Panc1 (cell line): ENCODE data around the gene FBXO9. TPM values are rescaled to one million over a fixed set of nuclear protein-coding genes. Genes with fewer than 3 reads are reported as not detected.

ENCODE experiments used
- ATAC-seq: fragments of 200-7000 bp; cut with Tn5 transposase; 2 replicates; pipeline ENCODE4 v1.9.1; 2020; ENCODE audit warnings: mild to moderate bottlenecking, moderate library complexity
- BruUV-seq: library from RNA; stranded (reverse); fragments of 400-500 nt; replicated peaks from 2 replicates; lab custom pipeline; 2021; lab: Mats Ljungman, UMichigan
- CTCF ChIA-PET: fragments of 300-600 bp; sonication (Branson Sonifier 250); formaldehyde crosslinking; loops from one replicate; lab custom pipeline; 2022; ENCODE audit warnings: antibody characterized with exemption; lab: Charles Lee
- POLR2A ChIA-PET: fragments of 300-600 bp; sonication (Branson Sonifier 250); formaldehyde crosslinking; loops from one replicate; lab custom pipeline; 2022; ENCODE audit warnings: antibody characterized with exemption; lab: Charles Lee
- DNase-seq: peaks from one replicate; pipeline ENCODE4 v3.0.0-alpha.2; 2010; ENCODE audit warnings: low read depth, low spot score
- H3K27ac ChIP-seq: 2 replicates; pipeline ENCODE4 v1.5.1; 2011; ENCODE audit warnings: mild to moderate bottlenecking, low read length, inconsistent platforms
- H3K27me3 ChIP-seq: fragments of 200-500 bp; sonication (Bioruptor generic); 2 replicates; pipeline ENCODE4 v1.6.0; 2014; ENCODE audit warnings: low read length, inconsistent platforms; ENCODE audit not compliant: control insufficient read depth, insufficient read depth
- H3K36me3 ChIP-seq: fragments of 200-500 bp; sonication (Bioruptor generic); 2 replicates; pipeline ENCODE4 v1.5.1; 2014; ENCODE audit warnings: inconsistent platforms, mild to moderate bottlenecking, low read length, moderate library complexity; ENCODE audit not compliant: control insufficient read depth, insufficient read depth
- H3K4me1 ChIP-seq: 2 replicates; pipeline ENCODE4 v1.5.1; 2011; ENCODE audit warnings: inconsistent platforms, mild to moderate bottlenecking, low read length, moderate library complexity; ENCODE audit not compliant: control insufficient read depth, insufficient read depth
- H3K4me3 ChIP-seq, 2 experiments: 2 replicates each; pipeline ENCODE4 v1.5.1; 2011 to 2012; ENCODE audit warnings: low read depth in 2 of 2, low read length in 2 of 2, mild to moderate bottlenecking in 2 of 2, inconsistent platforms in 1 of 2, moderate library complexity in 1 of 2
- H3K9me3 ChIP-seq: fragments of 200-500 bp; sonication (Bioruptor generic); 2 replicates; pipeline ENCODE4 v1.5.1; 2014; ENCODE audit warnings: low read depth, mild to moderate bottlenecking, inconsistent platforms, low read length, moderate library complexity; ENCODE audit not compliant: control insufficient read depth, insufficient read depth
- POLR2AphosphoS5 ChIP-seq: IDR thresholded peaks from 2 replicates; pipeline ENCODE4 v1.6.1; 2012; ENCODE audit warnings: mild to moderate bottlenecking, low read depth, low read length, moderate library complexity
- SIN3A ChIP-seq: IDR thresholded peaks from 2 replicates; pipeline ENCODE4 v1.6.1; 2012; ENCODE audit warnings: low read depth, mild to moderate bottlenecking, low read length, moderate library complexity, borderline replicate concordance; ENCODE audit not compliant: insufficient read depth
- TCF7L2 ChIP-seq: IDR thresholded peaks from 2 replicates; pipeline ENCODE4 v1.6.1; 2011; ENCODE audit warnings: mild to moderate bottlenecking, low read depth, low read length, inconsistent platforms
- in situ Hi-C: cut with HindIII; loops from 2 replicates; pipeline ENCODE4 v1.10.0; 2016; ENCODE audit warnings: low sequenced_read_pairs, low pct_unique_long_range_greater_than_20kb
- intact Hi-C: fragments of 100-400 bp; cut with micrococcal nuclease; formaldehyde crosslinking; loops from one replicate; pipeline ENCODE4 v1.10.0; 2022; ENCODE audit not compliant: unreplicated experiment
- total RNA-seq: library from RNA; stranded (reverse); gene quantifications from one replicate; pipeline ENCODE4 v1.2.1, GENCODE V29; 2021; ENCODE audit not compliant: unreplicated experiment
- TF ChIP-seq, protein P1 (sequence below): fragments of 450-650 bp; IDR thresholded peaks from 2 replicates; pipeline ENCODE4 v1.5.1; 2017; ENCODE audit warnings: mild to moderate bottlenecking
- TF ChIP-seq, protein P2 (sequence below), 2 experiments: IDR thresholded peaks; 2 replicates each; pipeline ENCODE4 v1.6.1; 2011 to 2012; ENCODE audit warnings: low read depth in 2 of 2, control low read depth in 1 of 2, low read length in 1 of 2, mild to moderate bottlenecking in 1 of 2, moderate library complexity in 1 of 2; ENCODE audit not compliant: insufficient read depth in 1 of 2

Gene FBXO9
- total RNA-seq, 1 experiment from 2014 or later = 60.0 TPM

DNA sequence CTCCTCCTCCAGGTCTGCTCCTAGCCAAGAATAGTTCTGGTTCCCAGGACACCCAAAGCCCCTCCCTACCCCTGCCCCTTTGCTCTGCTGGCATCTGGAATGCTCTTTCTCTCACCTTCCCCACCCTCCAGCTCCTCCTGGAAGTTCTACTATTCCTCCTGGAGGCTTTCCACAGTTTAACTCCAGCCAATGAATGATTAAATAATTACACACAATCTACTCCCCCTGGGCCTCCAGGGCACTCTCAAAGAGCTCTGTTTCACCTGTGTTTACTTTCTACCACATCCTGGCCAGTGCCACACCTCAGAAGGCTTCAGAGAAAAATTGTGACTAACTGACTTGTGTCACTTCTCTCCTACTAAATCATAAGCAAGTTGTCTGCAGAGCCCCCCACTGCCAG lies 47.2 kb downstream of the FBXO9 start:
- H3K27ac ChIP-seq = no peak overlapping the region
- intact Hi-C loops = no loop called here
- TF ChIP-seq, protein P1, sequence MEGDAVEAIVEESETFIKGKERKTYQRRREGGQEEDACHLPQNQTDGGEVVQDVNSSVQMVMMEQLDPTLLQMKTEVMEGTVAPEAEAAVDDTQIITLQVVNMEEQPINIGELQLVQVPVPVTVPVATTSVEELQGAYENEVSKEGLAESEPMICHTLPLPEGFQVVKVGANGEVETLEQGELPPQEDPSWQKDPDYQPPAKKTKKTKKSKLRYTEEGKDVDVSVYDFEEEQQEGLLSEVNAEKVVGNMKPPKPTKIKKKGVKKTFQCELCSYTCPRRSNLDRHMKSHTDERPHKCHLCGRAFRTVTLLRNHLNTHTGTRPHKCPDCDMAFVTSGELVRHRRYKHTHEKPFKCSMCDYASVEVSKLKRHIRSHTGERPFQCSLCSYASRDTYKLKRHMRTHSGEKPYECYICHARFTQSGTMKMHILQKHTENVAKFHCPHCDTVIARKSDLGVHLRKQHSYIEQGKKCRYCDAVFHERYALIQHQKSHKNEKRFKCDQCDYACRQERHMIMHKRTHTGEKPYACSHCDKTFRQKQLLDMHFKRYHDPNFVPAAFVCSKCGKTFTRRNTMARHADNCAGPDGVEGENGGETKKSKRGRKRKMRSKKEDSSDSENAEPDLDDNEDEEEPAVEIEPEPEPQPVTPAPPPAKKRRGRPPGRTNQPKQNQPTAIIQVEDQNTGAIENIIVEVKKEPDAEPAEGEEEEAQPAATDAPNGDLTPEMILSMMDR = no peak
- POLR2A ChIA-PET = no interaction called here
- H3K27me3 ChIP-seq = peaks cover 2% of the 10 kb centered on the region; the same call in 1 of the 2 replicates
- no peak overlapping the region for H3K4me3 ChIP-seq
- CTCF ChIA-PET = no interaction called here
- H3K4me1 ChIP-seq = no peaks in the 10 kb centered on the region; the same call in 1 of the 2 replicates
- DNase-seq (no peak), ATAC-seq (no peak)
- H3K36me3 ChIP-seq = no peaks in the 10 kb centered on the region
- in situ Hi-C loops = no loop called here
- no peaks in the 10 kb centered on the region for H3K9me3 ChIP-seq
- no TSS peak for BruUV-seq

DNA sequence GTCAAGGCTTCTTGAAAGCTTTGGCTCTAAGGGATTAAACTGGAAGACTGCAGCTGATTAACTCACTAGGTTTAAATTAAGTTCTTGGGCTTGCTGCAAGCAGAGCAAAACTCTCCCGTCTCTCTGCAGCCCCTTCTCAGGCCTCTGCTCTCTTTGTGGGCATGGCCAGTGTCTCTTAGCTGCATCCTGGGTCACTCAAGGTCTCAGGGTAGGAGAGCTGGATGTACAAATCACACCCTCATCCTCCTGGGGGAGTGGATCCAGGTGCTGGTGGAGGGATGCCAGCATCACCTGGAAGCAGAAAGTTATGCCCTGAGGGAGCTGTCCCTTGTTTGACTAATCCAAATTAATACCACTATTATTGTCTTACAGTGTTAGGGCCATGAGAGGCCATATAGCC lies 47.7 kb downstream of the FBXO9 start:
- intact Hi-C loops = no loop called here
- Histone ChIP-seq H3K27ac (no peak overlapping the region), H3K4me1 (no peaks in the 10 kb centered on the region; the same call in 1 of the 2 replicates), H3K4me3 (no peak overlapping the region), H3K9me3 (no peaks in the 10 kb centered on the region), H3K27me3 (peaks cover 2% of the 10 kb centered on the region; the same call in 1 of the 2 replicates), H3K36me3 (no peaks in the 10 kb centered on the region)
- BruUV-seq = no TSS peak
- ChIA-PET CTCF (no interaction called here), POLR2A (no interaction called here)
- ATAC-seq = no peak
- DNase-seq = no peak
- TF ChIP-seq TCF7L2 (no peak), SIN3A (no peak), POLR2AphosphoS5 (no peak)
- TF ChIP-seq, protein P2, sequence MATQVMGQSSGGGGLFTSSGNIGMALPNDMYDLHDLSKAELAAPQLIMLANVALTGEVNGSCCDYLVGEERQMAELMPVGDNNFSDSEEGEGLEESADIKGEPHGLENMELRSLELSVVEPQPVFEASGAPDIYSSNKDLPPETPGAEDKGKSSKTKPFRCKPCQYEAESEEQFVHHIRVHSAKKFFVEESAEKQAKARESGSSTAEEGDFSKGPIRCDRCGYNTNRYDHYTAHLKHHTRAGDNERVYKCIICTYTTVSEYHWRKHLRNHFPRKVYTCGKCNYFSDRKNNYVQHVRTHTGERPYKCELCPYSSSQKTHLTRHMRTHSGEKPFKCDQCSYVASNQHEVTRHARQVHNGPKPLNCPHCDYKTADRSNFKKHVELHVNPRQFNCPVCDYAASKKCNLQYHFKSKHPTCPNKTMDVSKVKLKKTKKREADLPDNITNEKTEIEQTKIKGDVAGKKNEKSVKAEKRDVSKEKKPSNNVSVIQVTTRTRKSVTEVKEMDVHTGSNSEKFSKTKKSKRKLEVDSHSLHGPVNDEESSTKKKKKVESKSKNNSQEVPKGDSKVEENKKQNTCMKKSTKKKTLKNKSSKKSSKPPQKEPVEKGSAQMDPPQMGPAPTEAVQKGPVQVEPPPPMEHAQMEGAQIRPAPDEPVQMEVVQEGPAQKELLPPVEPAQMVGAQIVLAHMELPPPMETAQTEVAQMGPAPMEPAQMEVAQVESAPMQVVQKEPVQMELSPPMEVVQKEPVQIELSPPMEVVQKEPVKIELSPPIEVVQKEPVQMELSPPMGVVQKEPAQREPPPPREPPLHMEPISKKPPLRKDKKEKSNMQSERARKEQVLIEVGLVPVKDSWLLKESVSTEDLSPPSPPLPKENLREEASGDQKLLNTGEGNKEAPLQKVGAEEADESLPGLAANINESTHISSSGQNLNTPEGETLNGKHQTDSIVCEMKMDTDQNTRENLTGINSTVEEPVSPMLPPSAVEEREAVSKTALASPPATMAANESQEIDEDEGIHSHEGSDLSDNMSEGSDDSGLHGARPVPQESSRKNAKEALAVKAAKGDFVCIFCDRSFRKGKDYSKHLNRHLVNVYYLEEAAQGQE (IDR thresholded peaks at IDR 0.05; ENCODE audit: insufficient read depth in 1 of 2, low read depth in 2 of 2, low read length in 1 of 2) = no peak
- TF ChIP-seq, protein P1 = no peak
- in situ Hi-C loops = no loop called here
